Measurements from ENCODE around the gene NTRK2. TPM values are rescaled to one million over a fixed set of nuclear protein-coding genes. Genes with fewer than 3 reads are reported as not detected.

NTRK2 gene
- total RNA-seq, 1 experiment from 2014 or later, result not detected

DNA sequence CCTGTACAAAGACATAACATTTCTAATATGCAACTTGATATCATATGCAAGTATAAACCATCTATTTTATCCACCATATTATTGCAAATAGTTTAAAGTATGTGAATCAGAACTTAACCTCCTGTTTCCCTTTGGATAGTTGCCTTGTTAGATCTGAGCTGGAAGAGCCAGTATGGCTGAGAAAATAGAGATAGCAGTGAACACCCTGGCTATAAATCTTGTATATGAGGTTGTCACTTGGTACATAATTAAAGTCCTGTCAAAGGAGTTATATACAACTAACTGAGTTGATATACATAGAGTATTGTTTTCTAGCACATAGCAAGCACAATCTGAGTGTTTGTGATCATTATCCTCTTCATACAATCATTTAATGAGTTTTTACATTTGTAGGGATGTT lies 272.3 kb downstream of the NTRK2 start:
- Histone ChIP-seq H3K4me3 (replicated peaks in 1 of 2; ENCODE audit: low read depth in 1 of 2, low read length in 2 of 2) (no peak overlapping the region), H3K79me2 (ENCODE audit: insufficient read depth, low read length) (no peaks in the 10 kb centered on the region), H3K4me2 (ENCODE audit: low read length) (no peak overlapping the region), H3K9me3 (ENCODE audit: control insufficient read depth in 1 of 2, insufficient read depth in 1 of 2, low read depth in 1 of 2, low read length in 2 of 2) (no peaks in the 10 kb centered on the region), H4K20me1 (ENCODE audit: insufficient read depth) (no peaks in the 10 kb centered on the region), H3K9ac (ENCODE audit: low read length) (no peak overlapping the region), H3K27me3 (ENCODE audit: insufficient read depth, low read length) (no peaks in the 10 kb centered on the region), H3K36me3 (ENCODE audit: control insufficient read depth in 1 of 2, insufficient read depth in 2 of 2, low read length in 2 of 2) (no peaks in the 10 kb centered on the region), H3K9me2 (ENCODE audit: insufficient read depth) (no peaks in the 10 kb centered on the region), H3K27ac (ENCODE audit: low read depth, low read length) (no peak overlapping the region), H2AFZ (ENCODE audit: low read depth, low read length, poor library complexity, severe bottlenecking) (no peak overlapping the region), H3K4me1 (ENCODE audit: control insufficient read depth in 1 of 2, insufficient read depth in 2 of 2, low read length in 2 of 2) (peaks cover 0 to 6% of the 10 kb centered on the region in 2 experiments; a peak in 2 of 4 replicates)
- ChIA-PET RAD21 (ENCODE audit: low non-redundant PET in 1 of 2, low total read pairs in 2 of 2, uncharacterized antibody in 2 of 2, unreplicated experiment in 2 of 2) (no interaction called here), CTCF (no interaction called here), POLR2A (no interaction called here)
- no TSS peak for BruUV-seq (replicated peaks)
- ATAC-seq (no peak), DNase-seq (ENCODE audit: low read depth, low spot score) (no peak)
- intact Hi-C loops (cut with micrococcal nuclease), result no loop called here
- TF ChIP-seq RAD21 (IDR thresholded peaks at IDR 0.05; ENCODE audit: low read depth) (no peak), TCF7L2 (IDR thresholded peaks at IDR 0.05; ENCODE audit: borderline replicate concordance, extremely low read depth, insufficient read depth, insufficient read length) (no peak), SIN3A (IDR thresholded peaks at IDR 0.05; ENCODE audit: low read depth) (no peak), CBX3 (IDR thresholded peaks at IDR 0.05; ENCODE audit: low read depth) (no peak), EZH2 (IDR thresholded peaks at IDR 0.05) (no peak), YY1 (IDR thresholded peaks at IDR 0.05; ENCODE audit: extremely low read depth, insufficient replicate concordance, low read depth, low read length) (no peak), SP1 (IDR thresholded peaks at IDR 0.05; ENCODE audit: low read depth) (no peak), CEBPB (IDR thresholded peaks at IDR 0.05; ENCODE audit: low read depth) (no peak), ELF1 (IDR thresholded peaks at IDR 0.05; ENCODE audit: borderline replicate concordance, low read depth) (no peak), POLR2AphosphoS5 (IDR thresholded peaks at IDR 0.05; ENCODE audit: low read depth, low read length) (no peak)
- TF ChIP-seq, protein P1, sequence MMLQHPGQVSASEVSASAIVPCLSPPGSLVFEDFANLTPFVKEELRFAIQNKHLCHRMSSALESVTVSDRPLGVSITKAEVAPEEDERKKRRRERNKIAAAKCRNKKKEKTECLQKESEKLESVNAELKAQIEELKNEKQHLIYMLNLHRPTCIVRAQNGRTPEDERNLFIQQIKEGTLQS (IDR thresholded peaks at IDR 0.05), result no peak
- TF ChIP-seq, protein P2, sequence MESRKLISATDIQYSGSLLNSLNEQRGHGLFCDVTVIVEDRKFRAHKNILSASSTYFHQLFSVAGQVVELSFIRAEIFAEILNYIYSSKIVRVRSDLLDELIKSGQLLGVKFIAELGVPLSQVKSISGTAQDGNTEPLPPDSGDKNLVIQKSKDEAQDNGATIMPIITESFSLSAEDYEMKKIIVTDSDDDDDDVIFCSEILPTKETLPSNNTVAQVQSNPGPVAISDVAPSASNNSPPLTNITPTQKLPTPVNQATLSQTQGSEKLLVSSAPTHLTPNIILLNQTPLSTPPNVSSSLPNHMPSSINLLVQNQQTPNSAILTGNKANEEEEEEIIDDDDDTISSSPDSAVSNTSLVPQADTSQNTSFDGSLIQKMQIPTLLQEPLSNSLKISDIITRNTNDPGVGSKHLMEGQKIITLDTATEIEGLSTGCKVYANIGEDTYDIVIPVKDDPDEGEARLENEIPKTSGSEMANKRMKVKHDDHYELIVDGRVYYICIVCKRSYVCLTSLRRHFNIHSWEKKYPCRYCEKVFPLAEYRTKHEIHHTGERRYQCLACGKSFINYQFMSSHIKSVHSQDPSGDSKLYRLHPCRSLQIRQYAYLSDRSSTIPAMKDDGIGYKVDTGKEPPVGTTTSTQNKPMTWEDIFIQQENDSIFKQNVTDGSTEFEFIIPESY (IDR thresholded peaks at IDR 0.05; ENCODE audit: extremely low read depth, insufficient replicate concordance, low read length), result no peak
- TF ChIP-seq, protein P3, sequence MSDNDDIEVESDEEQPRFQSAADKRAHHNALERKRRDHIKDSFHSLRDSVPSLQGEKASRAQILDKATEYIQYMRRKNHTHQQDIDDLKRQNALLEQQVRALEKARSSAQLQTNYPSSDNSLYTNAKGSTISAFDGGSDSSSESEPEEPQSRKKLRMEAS (IDR thresholded peaks at IDR 0.05), result no peak
- TF ChIP-seq, protein P4, sequence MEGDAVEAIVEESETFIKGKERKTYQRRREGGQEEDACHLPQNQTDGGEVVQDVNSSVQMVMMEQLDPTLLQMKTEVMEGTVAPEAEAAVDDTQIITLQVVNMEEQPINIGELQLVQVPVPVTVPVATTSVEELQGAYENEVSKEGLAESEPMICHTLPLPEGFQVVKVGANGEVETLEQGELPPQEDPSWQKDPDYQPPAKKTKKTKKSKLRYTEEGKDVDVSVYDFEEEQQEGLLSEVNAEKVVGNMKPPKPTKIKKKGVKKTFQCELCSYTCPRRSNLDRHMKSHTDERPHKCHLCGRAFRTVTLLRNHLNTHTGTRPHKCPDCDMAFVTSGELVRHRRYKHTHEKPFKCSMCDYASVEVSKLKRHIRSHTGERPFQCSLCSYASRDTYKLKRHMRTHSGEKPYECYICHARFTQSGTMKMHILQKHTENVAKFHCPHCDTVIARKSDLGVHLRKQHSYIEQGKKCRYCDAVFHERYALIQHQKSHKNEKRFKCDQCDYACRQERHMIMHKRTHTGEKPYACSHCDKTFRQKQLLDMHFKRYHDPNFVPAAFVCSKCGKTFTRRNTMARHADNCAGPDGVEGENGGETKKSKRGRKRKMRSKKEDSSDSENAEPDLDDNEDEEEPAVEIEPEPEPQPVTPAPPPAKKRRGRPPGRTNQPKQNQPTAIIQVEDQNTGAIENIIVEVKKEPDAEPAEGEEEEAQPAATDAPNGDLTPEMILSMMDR (IDR thresholded peaks at IDR 0.05 in 2 of 3, conservative IDR thresholded peaks at IDR 0.05 in 1 of 3; ENCODE audit: borderline replicate concordance in 1 of 3, insufficient read depth in 1 of 3, low read depth in 2 of 3, low read length in 2 of 3), result no peak
- TF ChIP-seq, protein P5, sequence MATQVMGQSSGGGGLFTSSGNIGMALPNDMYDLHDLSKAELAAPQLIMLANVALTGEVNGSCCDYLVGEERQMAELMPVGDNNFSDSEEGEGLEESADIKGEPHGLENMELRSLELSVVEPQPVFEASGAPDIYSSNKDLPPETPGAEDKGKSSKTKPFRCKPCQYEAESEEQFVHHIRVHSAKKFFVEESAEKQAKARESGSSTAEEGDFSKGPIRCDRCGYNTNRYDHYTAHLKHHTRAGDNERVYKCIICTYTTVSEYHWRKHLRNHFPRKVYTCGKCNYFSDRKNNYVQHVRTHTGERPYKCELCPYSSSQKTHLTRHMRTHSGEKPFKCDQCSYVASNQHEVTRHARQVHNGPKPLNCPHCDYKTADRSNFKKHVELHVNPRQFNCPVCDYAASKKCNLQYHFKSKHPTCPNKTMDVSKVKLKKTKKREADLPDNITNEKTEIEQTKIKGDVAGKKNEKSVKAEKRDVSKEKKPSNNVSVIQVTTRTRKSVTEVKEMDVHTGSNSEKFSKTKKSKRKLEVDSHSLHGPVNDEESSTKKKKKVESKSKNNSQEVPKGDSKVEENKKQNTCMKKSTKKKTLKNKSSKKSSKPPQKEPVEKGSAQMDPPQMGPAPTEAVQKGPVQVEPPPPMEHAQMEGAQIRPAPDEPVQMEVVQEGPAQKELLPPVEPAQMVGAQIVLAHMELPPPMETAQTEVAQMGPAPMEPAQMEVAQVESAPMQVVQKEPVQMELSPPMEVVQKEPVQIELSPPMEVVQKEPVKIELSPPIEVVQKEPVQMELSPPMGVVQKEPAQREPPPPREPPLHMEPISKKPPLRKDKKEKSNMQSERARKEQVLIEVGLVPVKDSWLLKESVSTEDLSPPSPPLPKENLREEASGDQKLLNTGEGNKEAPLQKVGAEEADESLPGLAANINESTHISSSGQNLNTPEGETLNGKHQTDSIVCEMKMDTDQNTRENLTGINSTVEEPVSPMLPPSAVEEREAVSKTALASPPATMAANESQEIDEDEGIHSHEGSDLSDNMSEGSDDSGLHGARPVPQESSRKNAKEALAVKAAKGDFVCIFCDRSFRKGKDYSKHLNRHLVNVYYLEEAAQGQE (IDR thresholded peaks at IDR 0.05; ENCODE audit: low read depth), result no peak

Data from HCT116 (cell line).